ENCODE data around the gene VPS51. TPM values are rescaled to one million over a fixed set of nuclear protein-coding genes. Genes with fewer than 3 reads are reported as not detected.
A peak's percentile ranks its signal among the peaks of the same experiment; 100 is the strongest.

VPS51 gene
- total RNA-seq, 1 donor from 2014 or later: 104 TPM

- no peaks in the 10 kb centered on the region for H3K27me3 Mint-ChIP-seq
- no peak overlapping the region for H3K4me3 Mint-ChIP-seq
- H3K27ac Mint-ChIP-seq: no peak overlapping the region
- H3K9me3 Mint-ChIP-seq: no peaks in the 10 kb centered on the region
- DNase-seq (ENCODE audit: extremely low spot score, unreplicated experiment): no peak
- H3K4me1 Mint-ChIP-seq (ENCODE audit: unreplicated experiment): peaks cover 8% of the 10 kb centered on the region
- no peak for TF ChIP-seq CTCF (conservative IDR thresholded peaks at IDR 0.05)
- H3K36me3 Mint-ChIP-seq: no peaks in the 10 kb centered on the region
These were observed 11.9 kb downstream of the VPS51 start for GRCh38 chr11:65107751-65108468.

GRCh38 chr11:65108469-65109123 is 12.6 kb downstream of the VPS51 start:
- Mint-ChIP-seq H3K9me3 (no peaks in the 10 kb centered on the region), H3K4me1 (ENCODE audit: unreplicated experiment) (peaks cover 14% of the 10 kb centered on the region), H3K4me3 (no peak overlapping the region), H3K36me3 (no peaks in the 10 kb centered on the region), H3K27ac (no peak overlapping the region), H3K27me3 (peaks cover 5% of the 10 kb centered on the region)
- no peak for TF ChIP-seq CTCF (conservative IDR thresholded peaks at IDR 0.05)
- DNase-seq (ENCODE audit: extremely low spot score, unreplicated experiment): no peak

GRCh38 chr11:65109231-65110198 is 13.5 kb downstream of the VPS51 start:
- H3K27ac Mint-ChIP-seq: no peak overlapping the region
- no peak overlapping the region for H3K4me3 Mint-ChIP-seq
- no peak for TF ChIP-seq CTCF (conservative IDR thresholded peaks at IDR 0.05)
- H3K4me1 Mint-ChIP-seq (ENCODE audit: unreplicated experiment): peaks cover 20% of the 10 kb centered on the region
- no peaks in the 10 kb centered on the region for H3K9me3 Mint-ChIP-seq
- H3K36me3 Mint-ChIP-seq: no peaks in the 10 kb centered on the region
- DNase-seq (ENCODE audit: extremely low spot score, unreplicated experiment): no peak
- peaks cover 7% of the 10 kb centered on the region for H3K27me3 Mint-ChIP-seq

DNA sequence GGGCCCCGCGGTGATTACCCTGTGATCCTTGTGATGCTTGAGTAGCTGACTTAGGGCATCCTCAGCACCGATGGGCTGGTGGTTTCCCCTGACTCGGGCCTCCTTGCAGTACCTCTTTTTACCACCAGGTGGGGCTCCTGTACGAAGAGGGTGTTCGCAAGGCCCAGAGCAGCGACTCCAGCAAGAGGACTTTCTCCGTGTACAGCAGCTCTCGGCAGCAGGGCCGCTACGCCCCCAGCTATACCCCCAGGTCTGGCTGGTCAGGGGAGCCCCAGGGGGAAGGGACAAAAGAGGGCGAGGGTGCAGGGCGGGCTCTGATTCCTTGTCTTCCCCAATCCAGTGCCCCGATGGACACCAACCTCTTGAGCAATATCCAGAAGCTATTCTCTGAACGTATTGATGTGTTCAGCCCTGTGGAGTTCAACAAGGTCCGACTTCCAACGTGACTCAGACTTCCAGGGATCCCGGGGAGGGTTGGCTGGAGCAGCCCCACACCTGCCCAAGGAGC is 14.4 kb downstream of the VPS51 start:
- DNase-seq (ENCODE audit: extremely low spot score, unreplicated experiment): peak; percentile 95
- Mint-ChIP-seq H3K27ac (peak overlapping the region; percentile 79), H3K4me3 (peak overlapping the region; percentile 58)

More for the DNA sequence above, 14.4 kb downstream of the VPS51 start:
- peaks cover 20% of the 10 kb centered on the region for H3K4me1 Mint-ChIP-seq (ENCODE audit: unreplicated experiment)
- H3K9me3 Mint-ChIP-seq: no peaks in the 10 kb centered on the region
- H3K27me3 Mint-ChIP-seq: peaks cover 7% of the 10 kb centered on the region
- no peaks in the 10 kb centered on the region for H3K36me3 Mint-ChIP-seq
- peak; percentile 90 for TF ChIP-seq CTCF (conservative IDR thresholded peaks at IDR 0.05)
